GM18873 (cell line): ENCODE results near the gene SLC16A11.
"Not testable (repeated sequence)": the region's sequence is repeated elsewhere in the genome, so short reads cannot be mapped to it uniquely, and the experiment has no call there.

Source experiments
- ATAC-seq: cut with Tn5 transposase; IDR thresholded peaks from one replicate; pipeline ENCODE4 v1.9.1; 2021; ENCODE audit warnings: mild to moderate bottlenecking, moderate library complexity, moderate number of reproducible peaks; ENCODE audit not compliant: unreplicated experiment, low FRiP score

Gene SLC16A11

GRCh38 chr17:7014261-7014994 is 29.5 kb downstream of the SLC16A11 start:
- ATAC-seq: peak; percentile 57

- ATAC-seq: no peak
Measured at GRCh38 chr17:7011942-7012254, 32.0 kb downstream of the SLC16A11 start.

DNA sequence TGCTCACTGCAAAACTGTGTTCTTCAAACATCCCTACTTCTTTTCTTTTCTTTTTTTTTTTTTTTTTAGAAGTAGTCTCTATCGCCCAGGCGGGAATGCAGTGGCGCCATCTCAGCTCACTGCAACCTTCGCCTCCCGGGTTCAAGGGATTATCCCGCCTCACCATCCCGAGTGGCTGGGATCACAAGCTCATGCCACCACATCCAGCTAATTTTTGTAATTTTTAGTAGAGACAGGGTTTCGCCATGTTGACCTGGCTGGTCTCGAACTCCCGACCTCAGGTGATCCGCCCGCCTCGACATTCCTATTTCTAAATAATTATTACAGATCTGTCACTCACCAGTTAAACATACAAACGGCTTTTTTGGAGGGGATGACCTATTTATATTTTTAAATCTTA is 32.5 kb downstream of the SLC16A11 start:
- no peak for ATAC-seq

GRCh38 chr17:7010523-7010922 is 33.4 kb downstream of the SLC16A11 start:
- no peak for ATAC-seq

- no peak for ATAC-seq
Measured at GRCh38 chr17:7007143-7007542, 36.7 kb downstream of the SLC16A11 start.

DNA sequence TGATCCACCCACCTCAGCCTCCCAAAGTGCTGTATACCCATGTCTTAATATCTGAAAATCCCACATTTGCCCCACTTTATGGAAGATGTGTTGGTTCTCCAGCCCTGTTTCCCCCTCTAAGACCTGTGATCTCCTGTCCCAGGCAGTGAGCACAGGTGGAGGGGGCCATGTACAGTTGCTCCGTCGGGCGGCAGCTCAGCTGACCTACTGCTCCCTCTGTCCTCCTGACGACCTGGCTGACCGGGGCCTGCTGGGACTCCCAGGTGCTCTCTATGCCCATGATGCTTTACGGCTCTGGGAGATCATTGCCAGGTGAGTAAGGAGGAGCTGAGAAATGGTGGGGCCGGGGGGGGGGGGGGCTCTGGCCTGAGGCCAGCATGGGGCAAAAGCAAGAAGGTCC is 38.2 kb downstream of the SLC16A11 start:
- no peak for ATAC-seq

DNA sequence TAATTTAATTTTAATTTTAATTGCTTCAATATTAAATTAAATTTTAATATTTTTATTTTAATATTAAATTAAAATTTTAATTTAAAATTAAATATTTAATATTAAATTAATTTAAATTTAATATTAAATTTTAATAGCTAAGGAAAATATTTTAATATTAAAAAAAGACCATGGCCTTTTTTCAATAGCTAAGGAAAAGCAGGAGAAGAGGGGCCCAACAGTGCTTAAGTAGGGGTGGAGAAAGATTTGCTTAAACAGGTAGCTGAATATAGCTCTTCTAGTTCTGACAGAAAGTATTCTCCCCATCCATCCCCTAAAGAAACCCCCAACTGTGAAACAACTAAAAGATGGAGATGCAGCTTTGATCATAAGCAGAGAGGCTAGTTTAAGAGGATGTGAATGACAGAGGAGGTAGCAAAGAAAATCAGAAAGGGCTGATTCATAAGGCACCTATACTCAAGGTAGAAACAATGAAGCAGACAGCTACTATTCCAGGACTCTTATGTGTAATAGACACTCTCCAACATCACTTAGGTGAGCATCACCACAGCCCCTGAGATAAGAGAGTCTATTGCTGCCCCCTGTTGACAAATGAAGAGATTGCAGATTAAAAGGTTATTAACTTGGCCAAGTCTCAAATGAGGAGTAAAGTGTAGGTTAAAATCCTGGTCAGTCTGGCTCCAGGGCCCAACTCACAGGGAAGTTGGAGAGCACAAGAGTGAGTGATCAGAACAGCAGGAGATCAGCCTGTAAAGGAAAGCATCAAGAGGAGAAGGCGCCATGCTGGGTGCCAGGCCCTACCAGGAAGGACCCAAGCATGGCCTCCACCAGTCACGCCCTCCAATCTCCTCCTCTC is 39.3 kb downstream of the SLC16A11 start:
- peak; percentile 44 for ATAC-seq

GRCh38 chr17:7003745-7004144 is 40.1 kb downstream of the SLC16A11 start:
- ATAC-seq: no peak

- no peak for ATAC-seq
Measured at GRCh38 chr17:7002288-7003047, 41.4 kb downstream of the SLC16A11 start.

DNA sequence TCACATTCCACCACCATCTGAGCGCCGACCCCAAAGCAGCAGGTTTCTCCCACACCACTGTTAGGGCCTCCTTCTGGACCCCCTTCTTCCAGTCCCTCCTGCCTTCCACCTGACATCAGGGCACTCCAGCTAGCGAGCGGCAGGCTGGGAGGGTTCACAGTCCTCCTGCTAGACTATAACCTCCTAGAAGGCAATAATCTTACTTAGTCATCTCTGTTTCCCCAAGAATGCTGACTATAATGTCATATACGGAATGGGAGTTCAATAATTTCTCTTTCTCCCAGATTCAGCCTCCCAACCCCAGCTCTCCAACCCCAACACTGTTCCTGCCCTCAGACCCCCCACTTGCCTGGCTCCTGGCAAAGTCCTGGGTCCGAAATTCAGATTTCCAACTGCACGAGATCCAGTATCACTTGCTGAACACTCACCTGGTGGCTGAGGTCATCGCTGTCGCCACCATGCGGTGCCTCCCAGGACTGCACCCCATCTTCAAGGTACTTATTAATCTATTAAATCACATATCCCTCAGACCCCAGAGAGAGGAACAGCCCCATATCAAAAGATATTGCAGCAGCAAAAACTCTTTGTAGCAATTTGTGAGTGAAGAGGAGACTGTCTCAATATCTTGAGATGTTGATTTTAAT is 42.5 kb downstream of the SLC16A11 start:
- ATAC-seq: no peak

DNA sequence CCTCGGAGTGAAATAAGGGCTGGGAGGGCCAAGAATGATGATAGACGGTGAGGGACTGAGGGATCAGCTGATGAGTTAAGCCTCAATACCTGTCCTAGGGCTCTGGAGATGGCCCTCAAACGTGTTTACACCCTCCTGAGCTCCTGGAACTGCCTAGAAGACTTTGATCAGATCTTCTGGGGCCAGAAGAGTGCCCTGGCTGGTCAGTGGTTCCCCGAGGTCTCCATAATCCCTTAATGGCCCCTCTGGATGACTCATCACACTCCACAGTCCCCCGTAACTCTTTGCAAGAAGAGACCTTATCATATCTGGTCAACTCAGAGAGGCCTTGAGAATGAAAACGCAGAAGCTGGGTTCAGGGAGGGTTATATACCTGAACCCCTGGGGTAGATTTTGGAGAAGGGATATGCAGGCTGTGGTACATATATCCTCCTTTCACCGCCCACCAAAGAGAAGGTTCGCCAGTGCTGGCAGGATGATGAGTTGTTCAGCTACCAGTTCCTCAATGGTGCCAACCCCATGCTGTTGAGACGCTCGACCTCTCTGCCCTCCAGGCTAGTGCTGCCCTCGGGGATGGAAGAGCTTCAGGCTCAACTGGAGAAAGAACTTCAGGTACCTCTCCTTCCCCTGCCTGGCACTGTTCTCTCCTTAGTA is 44.9 kb downstream of the SLC16A11 start:
- no peak for ATAC-seq

- ATAC-seq: no peak
Measured at GRCh38 chr17:6997171-6997570, 46.7 kb downstream of the SLC16A11 start.

GRCh38 chr17:6996256-6997011 is 47.5 kb downstream of the SLC16A11 start:
- ATAC-seq: no peak

GRCh38 chr17:6995500-6996255 is 48.2 kb downstream of the SLC16A11 start, which contains the start of gene ALOX12:
TSS of gene ALOX12 (plus strand) at chr17:6996049. CDS start at chr17:6996118, 69 bp downstream.
- no peak for ATAC-seq

DNA sequence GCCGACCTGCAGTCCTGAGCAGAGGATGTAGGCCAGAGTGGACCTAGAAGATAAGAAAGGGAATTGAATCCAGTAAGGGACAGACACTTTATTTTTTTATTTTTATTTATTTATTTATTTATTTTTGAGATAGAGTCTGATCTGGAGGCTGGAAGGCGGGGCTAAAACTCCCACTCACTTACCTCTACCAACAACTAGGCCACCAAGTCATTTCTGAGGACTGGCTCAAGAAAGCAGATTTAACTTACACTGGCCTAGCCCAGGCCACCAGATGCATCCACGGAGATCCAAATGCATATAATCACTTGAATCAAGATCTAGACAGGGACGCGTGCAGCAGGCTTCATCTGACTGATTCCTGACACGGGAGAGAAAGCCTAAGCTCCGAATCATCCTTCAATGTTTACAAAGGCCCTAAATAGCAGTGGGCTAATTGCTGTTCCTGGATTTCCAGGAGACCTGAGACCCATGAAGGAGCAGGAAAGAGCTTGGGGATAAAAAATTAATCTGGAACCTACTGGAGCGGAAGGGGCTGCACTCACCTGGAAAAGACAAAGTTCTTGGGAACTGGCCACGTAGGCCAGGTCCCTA is 49.1 kb downstream of the SLC16A11 start:
- ATAC-seq: no peak

- ATAC-seq: no peak
Measured at GRCh38 chr17:6994118-6994598, 49.7 kb downstream of the SLC16A11 start.

- ATAC-seq: not testable (repeated sequence)
Measured at GRCh38 chr17:6993613-6994056, 50.3 kb downstream of the SLC16A11 start.
